GM23338 (cell line): ENCODE data around the gene CBFA2T2. TPM values are rescaled to one million over a fixed set of nuclear protein-coding genes. Genes with fewer than 3 reads are reported as not detected.

ENCODE experiments used
- ETS1 ChIP-seq: IDR thresholded peaks from 2 replicates; pipeline ENCODE4 v1.6.1; 2016; ENCODE audit warnings: antibody characterized with exemption
- EZH2phosphoT487 ChIP-seq: fragments of 200-600 bp; sonication (generic); IDR thresholded peaks from one replicate; pipeline ENCODE4 v1.8.1; 2018; ENCODE audit warnings: antibody characterized with exemption; ENCODE audit not compliant: unreplicated experiment
- JUNB ChIP-seq: IDR thresholded peaks from one replicate; pipeline ENCODE4 v1.6.1; 2016; ENCODE audit warnings: antibody characterized with exemption; ENCODE audit not compliant: unreplicated experiment
- NANOG ChIP-seq: IDR thresholded peaks from 2 replicates; pipeline ENCODE4 v1.6.1; 2016; ENCODE audit warnings: antibody characterized with exemption, borderline replicate concordance
- POLR2AphosphoS5 ChIP-seq: IDR thresholded peaks from 2 replicates; pipeline ENCODE4 v1.6.1; 2016; ENCODE audit warnings: antibody characterized with exemption, low read depth
- STAT1 ChIP-seq: IDR thresholded peaks from one replicate; pipeline ENCODE4 v1.6.1; 2016; ENCODE audit warnings: antibody characterized with exemption; ENCODE audit not compliant: unreplicated experiment
- ZNF331 ChIP-seq: fragments of 250-450 bp; sonication (Bioruptor Pico); IDR thresholded peaks from 2 replicates; pipeline ENCODE4 v1.5.0; 2020; ENCODE audit warnings: low read depth, mild to moderate bottlenecking, moderate library complexity
- polyA plus RNA-seq: library from polyadenylated mRNA; unstranded; fragments of >200 nt; fragmentation: Nextera tagmentation; extraction: Ambion mirVana; gene quantifications from 2 replicates; pipeline ENCODE4 v1.2.1, GENCODE V29; 2016
- total RNA-seq: library from RNA; depleted of rRNA; stranded (reverse); fragments of >200 nt; shearing (Covaris generic); gene quantifications from 2 replicates; pipeline ENCODE4 v1.2.3, GENCODE V29; 2014
- TF ChIP-seq, protein P1 (sequence below): fragments of 250-450 bp; sonication (Bioruptor Pico); IDR thresholded peaks from 2 replicates; pipeline ENCODE4 v1.5.0; 2020; ENCODE audit warnings: mild to moderate bottlenecking, moderate library complexity
- TF ChIP-seq, protein P2 (sequence below): IDR thresholded peaks from one replicate; pipeline ENCODE4 v1.6.1; 2018; ENCODE audit warnings: antibody characterized with exemption; ENCODE audit not compliant: unreplicated experiment
- TF ChIP-seq, protein P3 (sequence below), 2 experiments: fragments of 200-600 bp in 1 of 2; sonication (generic) in 1 of 2; conservative IDR thresholded peaks; 2 replicates each; pipeline versions ENCODE4 v1.5.1 to v1.6.1; 2016 to 2017; ENCODE audit warnings: antibody characterized with exemption in 2 of 2, low read depth in 2 of 2, mild to moderate bottlenecking in 2 of 2, moderate library complexity in 1 of 2

Gene CBFA2T2
- total and polyA plus RNA-seq, 2 experiments from 2014 or later: 12.7 to 15.8 TPM

DNA sequence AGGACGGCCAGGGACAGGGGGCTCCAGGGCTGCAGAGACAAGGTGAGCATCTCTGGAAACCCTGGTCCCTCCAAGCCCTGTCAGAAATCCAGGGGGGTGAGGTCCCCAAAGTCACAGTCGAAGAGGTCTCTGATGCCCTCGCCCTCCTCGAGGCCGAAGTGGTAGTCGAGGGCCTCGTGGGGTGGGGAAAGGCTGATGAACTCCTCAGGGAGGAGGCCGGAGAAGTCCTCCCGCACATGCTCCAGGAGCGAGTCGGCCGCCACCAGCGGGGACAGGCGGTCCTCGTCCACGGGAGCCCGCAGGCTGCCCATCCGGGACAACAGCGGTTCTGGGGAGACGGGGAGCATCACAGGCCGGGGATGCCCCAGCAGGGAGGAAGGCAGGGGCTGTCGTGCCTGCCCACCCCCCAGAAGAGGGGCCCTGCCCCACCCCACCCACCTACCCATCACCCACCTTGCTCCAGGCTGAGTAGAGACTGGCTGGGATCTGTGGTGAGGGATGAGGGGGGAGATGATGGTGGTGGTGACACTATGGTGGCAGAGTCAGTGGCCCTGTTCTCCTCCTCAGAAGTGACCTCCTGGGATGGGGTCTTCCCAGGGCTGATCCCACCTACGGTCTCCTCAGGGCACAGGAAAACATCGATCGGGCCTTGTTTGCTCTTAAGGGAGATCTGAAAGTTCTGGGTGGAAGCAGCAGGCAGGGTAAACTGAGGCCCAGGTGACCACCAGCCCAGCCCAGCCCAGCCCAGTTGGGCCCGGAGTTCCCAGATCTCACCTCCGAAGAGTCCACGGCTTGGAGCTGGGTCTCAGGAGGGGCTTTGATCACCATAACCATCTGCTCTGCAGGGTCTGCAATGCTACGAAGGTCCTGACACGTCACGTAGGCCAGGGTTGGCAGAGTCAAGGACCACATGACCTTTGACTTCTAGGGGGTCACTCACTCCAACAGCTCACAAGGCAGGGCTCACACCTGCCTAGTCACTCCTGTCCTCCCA lies 187.1 kb downstream of the CBFA2T2 start (continued):
- TF ChIP-seq, protein P1, sequence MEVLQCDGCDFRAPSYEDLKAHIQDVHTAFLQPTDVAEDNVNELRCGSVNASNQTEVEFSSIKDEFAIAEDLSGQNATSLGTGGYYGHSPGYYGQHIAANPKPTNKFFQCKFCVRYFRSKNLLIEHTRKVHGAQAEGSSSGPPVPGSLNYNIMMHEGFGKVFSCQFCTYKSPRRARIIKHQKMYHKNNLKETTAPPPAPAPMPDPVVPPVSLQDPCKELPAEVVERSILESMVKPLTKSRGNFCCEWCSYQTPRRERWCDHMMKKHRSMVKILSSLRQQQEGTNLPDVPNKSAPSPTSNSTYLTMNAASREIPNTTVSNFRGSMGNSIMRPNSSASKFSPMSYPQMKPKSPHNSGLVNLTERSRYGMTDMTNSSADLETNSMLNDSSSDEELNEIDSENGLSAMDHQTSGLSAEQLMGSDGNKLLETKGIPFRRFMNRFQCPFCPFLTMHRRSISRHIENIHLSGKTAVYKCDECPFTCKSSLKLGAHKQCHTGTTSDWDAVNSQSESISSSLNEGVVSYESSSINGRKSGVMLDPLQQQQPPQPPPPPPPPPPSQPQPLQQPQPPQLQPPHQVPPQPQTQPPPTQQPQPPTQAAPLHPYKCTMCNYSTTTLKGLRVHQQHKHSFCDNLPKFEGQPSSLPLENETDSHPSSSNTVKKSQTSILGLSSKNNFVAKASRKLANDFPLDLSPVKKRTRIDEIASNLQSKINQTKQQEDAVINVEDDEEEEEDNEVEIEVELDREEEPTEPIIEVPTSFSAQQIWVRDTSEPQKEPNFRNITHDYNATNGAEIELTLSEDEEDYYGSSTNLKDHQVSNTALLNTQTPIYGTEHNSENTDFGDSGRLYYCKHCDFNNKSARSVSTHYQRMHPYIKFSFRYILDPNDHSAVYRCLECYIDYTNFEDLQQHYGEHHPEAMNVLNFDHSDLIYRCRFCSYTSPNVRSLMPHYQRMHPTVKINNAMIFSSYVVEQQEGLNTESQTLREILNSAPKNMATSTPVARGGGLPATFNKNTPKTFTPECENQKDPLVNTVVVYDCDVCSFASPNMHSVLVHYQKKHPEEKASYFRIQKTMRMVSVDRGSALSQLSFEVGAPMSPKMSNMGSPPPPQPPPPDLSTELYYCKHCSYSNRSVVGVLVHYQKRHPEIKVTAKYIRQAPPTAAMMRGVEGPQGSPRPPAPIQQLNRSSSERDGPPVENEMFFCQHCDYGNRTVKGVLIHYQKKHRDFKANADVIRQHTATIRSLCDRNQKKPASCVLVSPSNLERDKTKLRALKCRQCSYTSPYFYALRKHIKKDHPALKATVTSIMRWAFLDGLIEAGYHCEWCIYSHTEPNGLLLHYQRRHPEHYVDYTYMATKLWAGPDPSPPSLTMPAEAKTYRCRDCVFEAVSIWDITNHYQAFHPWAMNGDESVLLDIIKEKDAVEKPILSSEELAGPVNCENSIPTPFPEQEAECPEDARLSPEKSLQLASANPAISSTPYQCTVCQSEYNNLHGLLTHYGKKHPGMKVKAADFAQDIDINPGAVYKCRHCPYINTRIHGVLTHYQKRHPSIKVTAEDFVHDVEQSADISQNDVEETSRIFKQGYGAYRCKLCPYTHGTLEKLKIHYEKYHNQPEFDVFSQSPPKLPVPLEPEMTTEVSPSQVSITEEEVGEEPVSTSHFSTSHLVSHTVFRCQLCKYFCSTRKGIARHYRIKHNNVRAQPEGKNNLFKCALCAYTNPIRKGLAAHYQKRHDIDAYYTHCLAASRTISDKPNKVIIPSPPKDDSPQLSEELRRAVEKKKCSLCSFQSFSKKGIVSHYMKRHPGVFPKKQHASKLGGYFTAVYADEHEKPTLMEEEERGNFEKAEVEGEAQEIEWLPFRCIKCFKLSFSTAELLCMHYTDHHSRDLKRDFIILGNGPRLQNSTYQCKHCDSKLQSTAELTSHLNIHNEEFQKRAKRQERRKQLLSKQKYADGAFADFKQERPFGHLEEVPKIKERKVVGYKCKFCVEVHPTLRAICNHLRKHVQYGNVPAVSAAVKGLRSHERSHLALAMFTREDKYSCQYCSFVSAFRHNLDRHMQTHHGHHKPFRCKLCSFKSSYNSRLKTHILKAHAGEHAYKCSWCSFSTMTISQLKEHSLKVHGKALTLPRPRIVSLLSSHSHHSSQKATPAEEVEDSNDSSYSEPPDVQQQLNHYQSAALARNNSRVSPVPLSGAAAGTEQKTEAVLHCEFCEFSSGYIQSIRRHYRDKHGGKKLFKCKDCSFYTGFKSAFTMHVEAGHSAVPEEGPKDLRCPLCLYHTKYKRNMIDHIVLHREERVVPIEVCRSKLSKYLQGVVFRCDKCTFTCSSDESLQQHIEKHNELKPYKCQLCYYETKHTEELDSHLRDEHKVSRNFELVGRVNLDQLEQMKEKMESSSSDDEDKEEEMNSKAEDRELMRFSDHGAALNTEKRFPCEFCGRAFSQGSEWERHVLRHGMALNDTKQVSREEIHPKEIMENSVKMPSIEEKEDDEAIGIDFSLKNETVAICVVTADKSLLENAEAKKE (CRISPR knock-in tag): no peak
- TF ChIP-seq, protein P2, sequence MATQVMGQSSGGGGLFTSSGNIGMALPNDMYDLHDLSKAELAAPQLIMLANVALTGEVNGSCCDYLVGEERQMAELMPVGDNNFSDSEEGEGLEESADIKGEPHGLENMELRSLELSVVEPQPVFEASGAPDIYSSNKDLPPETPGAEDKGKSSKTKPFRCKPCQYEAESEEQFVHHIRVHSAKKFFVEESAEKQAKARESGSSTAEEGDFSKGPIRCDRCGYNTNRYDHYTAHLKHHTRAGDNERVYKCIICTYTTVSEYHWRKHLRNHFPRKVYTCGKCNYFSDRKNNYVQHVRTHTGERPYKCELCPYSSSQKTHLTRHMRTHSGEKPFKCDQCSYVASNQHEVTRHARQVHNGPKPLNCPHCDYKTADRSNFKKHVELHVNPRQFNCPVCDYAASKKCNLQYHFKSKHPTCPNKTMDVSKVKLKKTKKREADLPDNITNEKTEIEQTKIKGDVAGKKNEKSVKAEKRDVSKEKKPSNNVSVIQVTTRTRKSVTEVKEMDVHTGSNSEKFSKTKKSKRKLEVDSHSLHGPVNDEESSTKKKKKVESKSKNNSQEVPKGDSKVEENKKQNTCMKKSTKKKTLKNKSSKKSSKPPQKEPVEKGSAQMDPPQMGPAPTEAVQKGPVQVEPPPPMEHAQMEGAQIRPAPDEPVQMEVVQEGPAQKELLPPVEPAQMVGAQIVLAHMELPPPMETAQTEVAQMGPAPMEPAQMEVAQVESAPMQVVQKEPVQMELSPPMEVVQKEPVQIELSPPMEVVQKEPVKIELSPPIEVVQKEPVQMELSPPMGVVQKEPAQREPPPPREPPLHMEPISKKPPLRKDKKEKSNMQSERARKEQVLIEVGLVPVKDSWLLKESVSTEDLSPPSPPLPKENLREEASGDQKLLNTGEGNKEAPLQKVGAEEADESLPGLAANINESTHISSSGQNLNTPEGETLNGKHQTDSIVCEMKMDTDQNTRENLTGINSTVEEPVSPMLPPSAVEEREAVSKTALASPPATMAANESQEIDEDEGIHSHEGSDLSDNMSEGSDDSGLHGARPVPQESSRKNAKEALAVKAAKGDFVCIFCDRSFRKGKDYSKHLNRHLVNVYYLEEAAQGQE: no peak
- TF ChIP-seq ETS1 (no peak), ZNF331 (CRISPR knock-in tag) (no peak), JUNB (no peak), POLR2AphosphoS5 (no peak), STAT1 (no peak), EZH2phosphoT487 (no peak), NANOG (no peak)
- TF ChIP-seq, protein P3, sequence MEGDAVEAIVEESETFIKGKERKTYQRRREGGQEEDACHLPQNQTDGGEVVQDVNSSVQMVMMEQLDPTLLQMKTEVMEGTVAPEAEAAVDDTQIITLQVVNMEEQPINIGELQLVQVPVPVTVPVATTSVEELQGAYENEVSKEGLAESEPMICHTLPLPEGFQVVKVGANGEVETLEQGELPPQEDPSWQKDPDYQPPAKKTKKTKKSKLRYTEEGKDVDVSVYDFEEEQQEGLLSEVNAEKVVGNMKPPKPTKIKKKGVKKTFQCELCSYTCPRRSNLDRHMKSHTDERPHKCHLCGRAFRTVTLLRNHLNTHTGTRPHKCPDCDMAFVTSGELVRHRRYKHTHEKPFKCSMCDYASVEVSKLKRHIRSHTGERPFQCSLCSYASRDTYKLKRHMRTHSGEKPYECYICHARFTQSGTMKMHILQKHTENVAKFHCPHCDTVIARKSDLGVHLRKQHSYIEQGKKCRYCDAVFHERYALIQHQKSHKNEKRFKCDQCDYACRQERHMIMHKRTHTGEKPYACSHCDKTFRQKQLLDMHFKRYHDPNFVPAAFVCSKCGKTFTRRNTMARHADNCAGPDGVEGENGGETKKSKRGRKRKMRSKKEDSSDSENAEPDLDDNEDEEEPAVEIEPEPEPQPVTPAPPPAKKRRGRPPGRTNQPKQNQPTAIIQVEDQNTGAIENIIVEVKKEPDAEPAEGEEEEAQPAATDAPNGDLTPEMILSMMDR (conservative IDR thresholded peaks at IDR 0.05; ENCODE audit: low read depth in 2 of 2): no peak
